NT2/D1 (cell line): ENCODE data around the gene OR51B5.
"Not testable (repeated sequence)": the region's sequence is repeated elsewhere in the genome, so short reads cannot be mapped to it uniquely, and the experiment has no call there.

ENCODE experiments used
- DNase-seq: peaks from one replicate; pipeline ENCODE4 v3.0.0-alpha.2; 2011; ENCODE audit warnings: low read depth, low spot score
- H3K27me3 ChIP-seq: 2 replicates; pipeline ENCODE4 v1.6.0; 2011; ENCODE audit warnings: mild to moderate bottlenecking; ENCODE audit not compliant: insufficient read length, insufficient read depth
- H3K36me3 ChIP-seq: 2 replicates; pipeline ENCODE4 v1.6.1; 2011; ENCODE audit warnings: mild to moderate bottlenecking, low read length, mixed read lengths; ENCODE audit not compliant: insufficient read depth, insufficient read length
- H3K4me1 ChIP-seq: 2 replicates; pipeline ENCODE4 v1.5.1; 2011; ENCODE audit not compliant: insufficient read depth, insufficient read length
- H3K4me3 ChIP-seq: 2 replicates; pipeline ENCODE4 v1.5.1; 2011; ENCODE audit warnings: low read depth; ENCODE audit not compliant: insufficient read length
- H3K9ac ChIP-seq: 2 replicates; pipeline ENCODE4 v1.6.0; 2011; ENCODE audit warnings: low read depth; ENCODE audit not compliant: insufficient read length
- H3K9me3 ChIP-seq: 2 replicates; pipeline ENCODE4 v1.5.1; 2011; ENCODE audit warnings: mild to moderate bottlenecking, low read length; ENCODE audit not compliant: insufficient read depth
- SUZ12 ChIP-seq: IDR thresholded peaks from 2 replicates; pipeline ENCODE4 v1.6.1; 2011; ENCODE audit not compliant: insufficient read length, insufficient read depth; ENCODE audit errors: extremely low read depth
- YY1 ChIP-seq: IDR thresholded peaks from 2 replicates; pipeline ENCODE4 v1.6.1; 2011; ENCODE audit not compliant: insufficient read length, insufficient read depth
- ZNF274 ChIP-seq: IDR thresholded peaks from 2 replicates; pipeline ENCODE4 v1.6.1; 2011; ENCODE audit warnings: mild to moderate bottlenecking, low read depth, low read length

The OR51B5 gene

DNA sequence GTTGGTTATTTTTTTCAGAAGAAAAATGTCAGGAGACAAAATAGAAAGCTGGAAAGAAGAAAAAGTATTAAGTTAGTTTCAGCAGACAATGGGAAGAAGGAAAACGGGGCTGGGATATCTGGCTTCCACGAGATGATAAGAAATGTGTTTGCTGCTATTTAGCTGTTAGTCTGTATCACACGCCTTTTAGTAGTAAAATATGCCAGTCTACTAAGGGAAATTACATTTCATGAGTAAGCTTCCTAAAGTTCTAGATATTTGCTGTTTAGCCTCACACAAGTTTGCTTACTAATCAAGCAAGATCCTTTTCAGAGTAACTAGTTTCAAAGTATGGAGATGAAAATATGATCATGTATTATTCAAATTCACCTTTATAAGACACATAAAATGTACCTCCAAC lies 43.1 kb downstream of the OR51B5 start:
- TF ChIP-seq SUZ12 = no peak
- no peak for TF ChIP-seq YY1
- TF ChIP-seq ZNF274 = no peak
- H3K36me3 ChIP-seq = no peaks in the 10 kb centered on the region
- no peaks in the 10 kb centered on the region for H3K27me3 ChIP-seq
- DNase-seq = no peak
- H3K4me3 ChIP-seq = no peak overlapping the region
- H3K9ac ChIP-seq = no peak overlapping the region
- H3K4me1 ChIP-seq = no peaks in the 10 kb centered on the region
- H3K9me3 ChIP-seq = no peaks in the 10 kb centered on the region

DNA sequence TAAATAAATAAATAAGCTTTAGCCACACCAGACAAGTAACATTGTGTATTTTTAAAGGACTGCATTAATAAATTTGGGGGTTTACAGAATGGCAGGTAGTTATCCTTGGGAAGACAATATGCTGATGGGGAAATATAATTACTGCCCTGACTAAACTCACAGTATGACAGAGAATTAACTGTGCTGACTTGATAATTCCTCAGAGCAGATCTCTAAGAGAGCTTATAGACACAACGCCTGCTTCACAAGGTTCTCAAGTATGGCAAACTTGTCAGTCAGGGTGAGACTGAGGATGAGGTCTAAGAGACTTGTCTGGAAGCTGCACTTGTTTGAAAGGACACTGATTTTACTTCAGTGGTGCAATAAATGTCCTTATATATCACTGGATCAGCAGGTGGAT lies 44.9 kb downstream of the OR51B5 start:
- H3K4me3 ChIP-seq = no peak overlapping the region
- no peak overlapping the region for H3K9ac ChIP-seq
- no peaks in the 10 kb centered on the region for H3K4me1 ChIP-seq
- TF ChIP-seq SUZ12 (no peak), ZNF274 (no peak), YY1 (no peak)
- no peaks in the 10 kb centered on the region for H3K9me3 ChIP-seq
- H3K27me3 ChIP-seq = no peaks in the 10 kb centered on the region
- DNase-seq = no peak
- H3K36me3 ChIP-seq = no peaks in the 10 kb centered on the region

DNA sequence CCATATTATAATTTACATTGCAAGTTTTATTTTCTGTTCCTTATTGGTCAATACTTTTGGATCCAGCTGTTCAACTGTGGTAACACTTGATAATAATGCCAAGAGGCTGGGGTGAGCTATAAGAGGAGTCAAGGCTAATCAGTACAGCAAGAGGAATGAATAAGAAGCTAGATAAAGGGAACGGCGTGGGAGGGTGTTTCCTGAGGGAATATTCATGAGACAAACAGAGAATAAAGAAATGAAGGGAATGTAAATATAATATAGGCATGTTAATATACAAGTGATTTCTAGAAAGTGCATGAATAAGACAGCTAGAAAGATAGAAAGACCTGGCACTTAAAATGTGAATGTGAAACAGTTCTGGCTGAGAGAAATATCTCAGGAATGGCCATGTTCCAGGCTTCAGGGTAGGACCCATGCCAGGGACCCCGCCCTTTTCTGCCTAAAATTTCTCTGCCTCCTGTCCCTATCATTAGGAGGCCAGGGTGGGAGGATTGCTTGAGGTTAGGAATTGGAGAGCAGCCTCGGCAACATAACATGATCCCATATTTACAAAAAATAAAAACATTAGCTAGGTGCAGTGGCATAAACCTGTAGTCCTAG lies 45.5 kb downstream of the OR51B5 start:
- TF ChIP-seq SUZ12 = no peak
- no peak for TF ChIP-seq ZNF274
- no peak for TF ChIP-seq YY1

DNA sequence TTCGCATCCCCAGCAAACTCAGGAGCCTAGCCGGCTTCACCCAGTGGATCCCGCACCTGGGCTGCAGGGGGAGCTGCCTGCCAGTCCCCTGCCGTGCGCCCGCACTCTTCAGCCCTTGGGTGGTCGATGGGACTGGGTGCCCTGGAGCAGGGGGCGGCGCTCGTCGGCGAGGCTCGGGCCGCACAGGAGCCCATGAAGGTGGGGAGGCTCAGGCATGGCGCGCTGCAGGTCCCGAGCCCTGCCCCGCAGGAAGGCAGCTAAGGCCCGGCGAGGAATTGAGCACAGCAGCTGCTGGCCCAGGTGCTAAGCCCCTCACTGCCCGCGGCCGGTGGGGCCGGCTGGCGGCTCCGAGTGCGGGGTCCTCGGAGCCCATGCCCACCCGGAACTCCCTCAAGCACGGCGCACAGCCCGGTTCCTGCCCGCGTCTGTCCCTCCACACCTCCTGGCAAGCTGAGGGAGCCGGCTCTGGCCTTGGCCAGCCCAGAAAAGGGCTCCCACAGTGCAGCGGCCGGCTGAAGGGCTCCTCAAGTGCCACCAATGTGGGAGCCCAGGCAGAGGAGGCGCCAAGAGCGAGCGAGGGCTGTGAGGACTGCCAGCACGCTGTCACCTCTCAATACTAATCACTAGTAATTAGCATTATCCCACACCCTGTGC lies 48.9 kb downstream of the OR51B5 start:
- H3K4me1 ChIP-seq, DNase-seq, H3K9me3 ChIP-seq, H3K9ac ChIP-seq, H3K36me3 ChIP-seq, H3K4me3 ChIP-seq, H3K27me3 ChIP-seq: not testable (repeated sequence)

More for the DNA sequence above, 45.5 kb downstream of the OR51B5 start:
- H3K36me3 ChIP-seq = no peaks in the 10 kb centered on the region
- H3K9me3 ChIP-seq = no peaks in the 10 kb centered on the region
- H3K9ac ChIP-seq = no peak overlapping the region
- no peaks in the 10 kb centered on the region for H3K4me1 ChIP-seq
- no peaks in the 10 kb centered on the region for H3K27me3 ChIP-seq
- no peak overlapping the region for H3K4me3 ChIP-seq
- DNase-seq = no peak

DNA sequence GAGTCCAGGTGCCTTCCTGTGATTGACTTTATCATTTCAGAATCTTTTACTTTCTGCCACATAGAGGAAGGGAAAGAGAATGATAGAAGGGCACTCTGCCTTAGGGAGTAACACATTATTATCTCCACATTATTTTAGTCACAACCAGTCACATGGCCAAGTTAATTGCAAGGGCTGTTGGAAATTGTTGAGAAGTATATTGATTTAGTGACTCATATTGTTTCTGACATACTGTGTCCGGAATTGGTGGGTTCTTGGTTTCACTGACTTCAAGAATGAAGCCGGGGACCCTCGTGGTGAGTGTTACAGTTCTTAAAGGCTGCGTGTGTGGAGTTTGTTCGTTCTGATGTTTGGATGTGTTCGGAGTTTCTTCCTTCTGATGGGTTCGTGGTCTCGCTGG lies 50.3 kb downstream of the OR51B5 start:
- no peaks in the 10 kb centered on the region for H3K36me3 ChIP-seq
- H3K27me3 ChIP-seq = no peaks in the 10 kb centered on the region
- no peak overlapping the region for H3K9ac ChIP-seq
- no peak overlapping the region for H3K4me3 ChIP-seq
- H3K9me3 ChIP-seq = no peaks in the 10 kb centered on the region
- no peak for DNase-seq
- H3K4me1 ChIP-seq = no peaks in the 10 kb centered on the region
- TF ChIP-seq ZNF274 (no peak), YY1 (no peak), SUZ12 (no peak)
